Smooth muscle cell (in vitro differentiated cells): ENCODE results near the gene TMOD1. TPM values are rescaled to one million over a fixed set of nuclear protein-coding genes. Genes with fewer than 3 reads are reported as not detected.

Source experiments
- DNase-seq: peaks from one replicate; lab custom pipeline; 2025; ENCODE audit not compliant: unreplicated experiment; lab: John Stamatoyannopoulos, UW
- H2AFZ ChIP-seq: fragments of 200-600 bp; sonication (generic); 2 replicates; pipeline ENCODE4 v1.6.0; 2016; ENCODE audit warnings: antibody characterized with exemption, low read depth, mild to moderate bottlenecking
- H3F3A ChIP-seq: fragments of 200-600 bp; sonication (generic); 2 replicates; pipeline ENCODE4 v1.6.0; 2017; ENCODE audit warnings: antibody characterized with exemption, low read depth
- H3K27ac ChIP-seq: fragments of 200-600 bp; sonication (generic); 2 replicates; pipeline ENCODE4 v1.5.1; 2016; ENCODE audit warnings: low read depth, mild to moderate bottlenecking
- H3K27me3 ChIP-seq: fragments of 200-600 bp; sonication (generic); 2 replicates; pipeline ENCODE4 v1.6.1; 2016; ENCODE audit warnings: low read depth, mild to moderate bottlenecking
- H3K36me3 ChIP-seq: fragments of 200-600 bp; sonication (generic); 2 replicates; pipeline ENCODE4 v1.5.1; 2016; ENCODE audit warnings: low read depth
- H3K4me1 ChIP-seq: fragments of 200-600 bp; sonication (generic); 2 replicates; pipeline ENCODE4 v1.5.1; 2016; ENCODE audit warnings: low read depth
- H3K4me2 ChIP-seq: fragments of 200-600 bp; sonication (generic); 2 replicates; pipeline ENCODE4 v1.6.0; 2016; ENCODE audit warnings: mild to moderate bottlenecking
- H3K4me3 ChIP-seq: fragments of 200-600 bp; sonication (generic); 2 replicates; pipeline ENCODE4 v1.5.1; 2016; ENCODE audit warnings: mild to moderate bottlenecking
- H3K79me2 ChIP-seq: fragments of 200-600 bp; sonication (generic); 2 replicates; pipeline ENCODE4 v1.6.0; 2016; ENCODE audit warnings: low read depth, mild to moderate bottlenecking
- H3K9ac ChIP-seq: fragments of 200-600 bp; sonication (generic); 2 replicates; pipeline ENCODE4 v1.6.0; 2016; ENCODE audit warnings: low read depth
- H3K9me3 ChIP-seq: fragments of 200-600 bp; sonication (generic); replicated peaks from 2 replicates; pipeline ENCODE4 v1.5.1; 2016; ENCODE audit warnings: low read depth
- H4K20me1 ChIP-seq: fragments of 200-600 bp; sonication (generic); 2 replicates; pipeline ENCODE4 v1.6.0; 2016; ENCODE audit warnings: low read depth
- WGBS: methylation state at CpG from one replicate; pipeline ENCODE4 v1.1.7; 2016; ENCODE audit warnings: low lambda C conversion rate; 5-methylcytosine and 5-hydroxymethylcytosine counted together
- polyA plus RNA-seq: library from polyadenylated mRNA; unstranded; fragments of >200 nt; fragmentation: Nextera tagmentation; extraction: Ambion mirVana; gene quantifications from 2 replicates; pipeline ENCODE4 v1.2.1, GENCODE V29; 2016
- total RNA-seq: library from RNA; depleted of rRNA; stranded (reverse); fragments of >200 nt; gene quantifications from 2 replicates; pipeline ENCODE4 v1.2.3, GENCODE V29; 2014
- TF ChIP-seq, protein P1 (sequence below): fragments of 200-600 bp; sonication (generic); IDR thresholded peaks from 2 replicates; pipeline ENCODE4 v1.5.1; 2017; ENCODE audit warnings: borderline replicate concordance, mild to moderate bottlenecking, antibody characterized with exemption; ENCODE audit not compliant: insufficient read depth, poor library complexity, severe bottlenecking

The TMOD1 gene
- total and polyA plus RNA-seq, 2 experiments from 2014 or later: 0.18 to 0.19 TPM

DNA sequence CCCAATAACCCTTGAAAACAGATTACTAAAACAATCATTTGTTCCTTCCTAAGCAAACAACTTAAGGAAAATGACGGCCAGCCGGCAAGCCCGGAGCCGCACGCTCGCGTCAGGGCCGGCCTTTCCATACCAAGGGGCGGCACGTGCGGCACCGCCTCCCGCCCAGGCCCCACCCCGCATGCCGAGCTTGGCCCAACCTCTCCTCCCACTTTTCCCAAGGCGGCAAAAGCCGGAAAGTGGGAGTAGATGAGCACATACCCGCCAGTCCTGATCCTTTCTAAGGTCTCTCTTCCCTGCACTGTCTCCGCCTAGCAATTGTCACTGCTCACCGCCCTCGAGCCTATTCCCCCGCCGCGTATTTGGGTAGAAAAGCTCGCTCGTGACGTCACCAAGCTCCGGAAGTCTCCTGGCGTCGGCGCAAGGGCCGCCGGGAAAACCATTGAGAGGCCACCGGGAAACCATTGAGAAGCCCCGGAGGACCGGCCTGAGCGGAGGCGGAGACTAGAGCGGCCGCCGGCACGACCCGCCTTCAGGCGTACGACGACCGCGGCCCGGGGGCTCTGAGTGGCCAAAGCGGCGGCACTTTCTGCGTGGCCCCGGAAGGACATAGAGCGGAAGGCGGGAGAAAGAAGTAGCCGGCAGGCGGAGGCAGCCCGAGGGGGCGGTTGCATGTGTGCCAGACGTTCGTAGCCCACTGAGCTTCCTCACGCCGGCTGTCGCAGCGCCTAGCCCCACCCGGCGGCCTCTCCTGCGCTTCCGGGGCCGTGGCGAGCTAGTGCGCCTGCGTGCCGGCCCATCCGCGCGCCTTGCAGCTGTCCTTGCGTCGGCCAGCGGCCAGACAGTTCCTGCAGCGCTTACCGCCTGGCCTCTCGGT lies 131.8 kb downstream of the TMOD1 start, which contains the start of the genes NCBP1 and TSTD2:
Gene NCBP1 (plus strand): TSS at position 837 of the 874 bp plus-strand sequence. CDS start 61 bp downstream, outside the sequence.
Gene TSTD2 (minus strand): TSS at position 384 of the 874 bp plus-strand sequence. CDS start 5,806 bp downstream, outside the sequence.
- peak; percentile 98 for DNase-seq
- Histone ChIP-seq H3K9me3 (no peaks in the 10 kb centered on the region), H3K27ac (peak within 1 kb of the TSS; percentile 98), H3K9ac (peak within 1 kb of the TSS; percentile 95), H4K20me1 (peaks cover 37% of the 10 kb centered on the region), H3K36me3 (no peaks in the 10 kb centered on the region), H2AFZ (peak within 1 kb of the TSS; percentile 81), H3F3A (peaks cover 11% of the 10 kb centered on the region), H3K4me3 (peak within 1 kb of the TSS; percentile 81), H3K4me2 (peak within 1 kb of the TSS; percentile 88), H3K79me2 (peaks cover 79% of the 10 kb centered on the region), H3K27me3 (no peaks in the 10 kb centered on the region), H3K4me1 (peaks cover 31% of the 10 kb centered on the region)
- under 1% methylated on average over 81 of the region's 83 CpGs for WGBS
- TF ChIP-seq, protein P1, sequence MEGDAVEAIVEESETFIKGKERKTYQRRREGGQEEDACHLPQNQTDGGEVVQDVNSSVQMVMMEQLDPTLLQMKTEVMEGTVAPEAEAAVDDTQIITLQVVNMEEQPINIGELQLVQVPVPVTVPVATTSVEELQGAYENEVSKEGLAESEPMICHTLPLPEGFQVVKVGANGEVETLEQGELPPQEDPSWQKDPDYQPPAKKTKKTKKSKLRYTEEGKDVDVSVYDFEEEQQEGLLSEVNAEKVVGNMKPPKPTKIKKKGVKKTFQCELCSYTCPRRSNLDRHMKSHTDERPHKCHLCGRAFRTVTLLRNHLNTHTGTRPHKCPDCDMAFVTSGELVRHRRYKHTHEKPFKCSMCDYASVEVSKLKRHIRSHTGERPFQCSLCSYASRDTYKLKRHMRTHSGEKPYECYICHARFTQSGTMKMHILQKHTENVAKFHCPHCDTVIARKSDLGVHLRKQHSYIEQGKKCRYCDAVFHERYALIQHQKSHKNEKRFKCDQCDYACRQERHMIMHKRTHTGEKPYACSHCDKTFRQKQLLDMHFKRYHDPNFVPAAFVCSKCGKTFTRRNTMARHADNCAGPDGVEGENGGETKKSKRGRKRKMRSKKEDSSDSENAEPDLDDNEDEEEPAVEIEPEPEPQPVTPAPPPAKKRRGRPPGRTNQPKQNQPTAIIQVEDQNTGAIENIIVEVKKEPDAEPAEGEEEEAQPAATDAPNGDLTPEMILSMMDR: no peak

DNA sequence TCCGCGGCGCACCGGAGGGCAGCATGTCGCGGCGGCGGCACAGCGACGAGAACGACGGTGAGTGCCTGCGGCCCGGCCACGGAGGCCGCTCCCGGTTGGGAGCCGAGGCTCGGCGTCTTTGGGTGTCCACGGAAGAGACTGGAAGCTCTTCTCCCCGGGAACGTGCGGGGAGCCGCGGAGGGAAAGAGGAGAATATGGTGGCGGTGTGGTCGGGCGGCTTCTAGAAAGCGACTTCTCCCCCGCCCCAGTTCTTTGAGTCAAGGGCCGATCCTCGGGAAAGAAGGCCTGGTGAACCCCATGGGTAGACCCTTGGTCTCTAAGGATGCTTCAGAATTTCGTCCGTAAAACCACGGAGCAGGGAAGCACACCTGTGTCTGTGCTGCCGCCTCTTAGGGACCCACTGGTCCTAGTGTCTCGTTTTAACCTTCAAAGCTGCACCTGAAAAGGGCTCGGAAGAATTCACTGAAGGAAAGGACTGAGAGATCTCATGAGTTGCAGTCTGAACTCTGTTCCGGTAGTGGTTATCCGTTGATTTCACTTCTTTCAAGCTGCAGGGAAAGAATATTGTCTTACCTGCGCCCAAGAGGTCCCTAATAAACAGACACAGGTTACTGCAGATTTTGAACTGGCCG lies 132.5 kb downstream of the TMOD1 start:
- peaks cover 11% of the 10 kb centered on the region for H3F3A ChIP-seq
- TF ChIP-seq, protein P1: no peak
- H3K9me3 ChIP-seq: no peaks in the 10 kb centered on the region
- H3K9ac ChIP-seq: peak overlapping the region; percentile 95
- H2AFZ ChIP-seq: no peak overlapping the region
- H3K36me3 ChIP-seq: no peaks in the 10 kb centered on the region
- under 1% methylated on average over 43 of the region's 43 CpGs for WGBS
- H4K20me1 ChIP-seq: peaks cover 40% of the 10 kb centered on the region
- H3K27ac ChIP-seq: peak overlapping the region; percentile 98
- H3K4me1 ChIP-seq: peaks cover 31% of the 10 kb centered on the region
- no peaks in the 10 kb centered on the region for H3K27me3 ChIP-seq
- H3K4me2 ChIP-seq: peak overlapping the region; percentile 88
- DNase-seq: no peak
- H3K79me2 ChIP-seq: peaks cover 79% of the 10 kb centered on the region
- peak overlapping the region; percentile 81 for H3K4me3 ChIP-seq

DNA sequence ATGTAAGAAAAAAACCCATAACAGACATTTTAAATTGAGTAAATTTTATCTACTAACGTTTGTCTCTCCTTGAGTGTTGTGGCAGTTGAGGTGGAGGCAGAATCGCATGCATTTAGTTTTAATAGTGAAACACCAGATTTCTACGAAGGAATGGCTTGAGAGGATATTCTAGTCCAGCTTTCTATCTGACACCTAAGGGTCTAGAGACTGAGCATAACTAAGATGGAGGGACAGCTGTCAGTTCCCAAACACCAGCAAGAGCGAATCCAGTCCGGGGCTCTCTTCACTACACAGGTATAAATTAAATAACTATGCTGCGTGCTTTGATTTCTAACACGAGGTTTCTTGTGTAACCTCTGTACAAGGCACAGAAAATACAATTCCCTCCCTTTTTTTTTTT lies 133.6 kb downstream of the TMOD1 start:
- peaks cover 51% of the 10 kb centered on the region for H4K20me1 ChIP-seq
- no peak overlapping the region for H2AFZ ChIP-seq
- H3F3A ChIP-seq: peaks cover 11% of the 10 kb centered on the region
- H3K4me2 ChIP-seq: peak overlapping the region; percentile 88
- no peaks in the 10 kb centered on the region for H3K36me3 ChIP-seq
- no peaks in the 10 kb centered on the region for H3K27me3 ChIP-seq
- H3K9ac ChIP-seq: peak overlapping the region; percentile 95
- peak overlapping the region; percentile 81 for H3K4me3 ChIP-seq
- peaks cover 81% of the 10 kb centered on the region for H3K79me2 ChIP-seq
- peaks cover 31% of the 10 kb centered on the region for H3K4me1 ChIP-seq
- H3K27ac ChIP-seq: peak overlapping the region; percentile 98
- no peak for DNase-seq
- TF ChIP-seq, protein P1: no peak
- 77% methylated on average over 7 of the region's 7 CpGs for WGBS
- no peaks in the 10 kb centered on the region for H3K9me3 ChIP-seq
